GM12878 (cell line): ENCODE measurements around the gene TEF. TPM values are rescaled to one million over a fixed set of nuclear protein-coding genes. Genes with fewer than 3 reads are reported as not detected.

ENCODE experiments used
- ATAC-seq: fragments of 200-7000 bp; cut with Tn5 transposase; 3 replicates; pipeline ENCODE4 v1.9.1; 2020; ENCODE audit warnings: mild to moderate bottlenecking, moderate library complexity
- BruUV-seq: library from RNA; stranded (reverse); fragments of 400-500 nt; replicated peaks from 2 replicates; lab custom pipeline; 2021; lab: Mats Ljungman, UMichigan
- CTCF ChIA-PET: fragments of 300-600 bp; sonication (Branson Sonifier 250); formaldehyde crosslinking; extraction: SDS; loops from one replicate; lab custom pipeline; 2021; ENCODE audit warnings: inconsistent platforms; lab: Yijun Ruan, JAX
- POLR2A ChIA-PET: fragments of 350-600 bp; formaldehyde crosslinking; extraction: SDS; loops from one replicate; lab custom pipeline; 2021; ENCODE audit warnings: inconsistent platforms; lab: Charles Lee
- RAD21 ChIA-PET: fragments of 300-600 bp; sonication (Branson Sonifier 250); formaldehyde crosslinking; loops from one replicate; lab custom pipeline; 2023; ENCODE audit warnings: antibody characterized with exemption; ENCODE audit not compliant: unreplicated experiment; lab: Charles Lee
- SMC1A ChIA-PET: fragments of 300-600 bp; sonication (Branson Sonifier 250); formaldehyde crosslinking; loops from one replicate; lab custom pipeline; 2023; ENCODE audit not compliant: unreplicated experiment, uncharacterized antibody; lab: Charles Lee
- DNase-seq: peaks from one replicate; pipeline ENCODE4 v3.0.0-alpha.2; 2011; ENCODE audit warnings: low read depth, low spot score
- FAIRE-seq: peaks from 3 replicates; lab custom pipeline; 2011; peaks lifted over from hg19 to GRCh38; lab: Jason Lieb, UNC
- H2AFZ ChIP-seq: 2 replicates; pipeline ENCODE4 v1.6.0; 2011; ENCODE audit warnings: low read depth, low read length, control low read depth; ENCODE audit not compliant: control insufficient read depth
- H3K27ac ChIP-seq: 2 replicates; pipeline ENCODE4 v1.5.1; 2011; ENCODE audit warnings: control low read depth; ENCODE audit not compliant: control insufficient read depth, insufficient read depth
- H3K27me3 ChIP-seq, 2 experiments: replicated peaks in 1 of 2; 2 replicates each; pipeline versions ENCODE4 v1.6.0 to v1.6.1; 2011; ENCODE audit warnings: low read length in 1 of 2; ENCODE audit not compliant: control insufficient read depth in 2 of 2, insufficient read depth in 2 of 2
- H3K36me3 ChIP-seq, 2 experiments: 2 replicates each; pipeline ENCODE4 v1.5.1; 2011; ENCODE audit warnings: low read length in 1 of 2; ENCODE audit not compliant: control insufficient read depth in 2 of 2, insufficient read depth in 2 of 2
- H3K4me1 ChIP-seq: 2 replicates; pipeline ENCODE4 v1.6.1; 2011; ENCODE audit warnings: mild to moderate bottlenecking, low read length, moderate library complexity, mixed read lengths; ENCODE audit not compliant: control insufficient read depth, insufficient read depth
- H3K4me2 ChIP-seq: 2 replicates; pipeline ENCODE4 v1.6.0; 2011; ENCODE audit warnings: control low read depth; ENCODE audit not compliant: control insufficient read depth, insufficient read depth
- H3K4me3 ChIP-seq: fragments of 200-600 bp; sonication (generic); 2 replicates; pipeline ENCODE4 v1.5.1; 2016
- H3K79me2 ChIP-seq: 2 replicates; pipeline ENCODE4 v1.6.0; 2011; ENCODE audit warnings: low read length; ENCODE audit not compliant: control insufficient read depth, insufficient read depth
- H3K9ac ChIP-seq: 2 replicates; pipeline ENCODE4 v1.8.0; 2011; ENCODE audit warnings: low read length, control low read depth, mixed read lengths; ENCODE audit not compliant: control insufficient read depth, insufficient read depth
- H3K9me3 ChIP-seq: replicated peaks from 3 replicates; pipeline ENCODE4 v1.5.1; 2011; ENCODE audit warnings: mild to moderate bottlenecking, low read length; ENCODE audit not compliant: control insufficient read depth, insufficient read depth
- H4K20me1 ChIP-seq: 2 replicates; pipeline ENCODE4 v1.6.0; 2011; ENCODE audit not compliant: control insufficient read depth, insufficient read depth
- CHD4 ChIP-seq: fragments of 200-600 bp; sonication (generic); IDR thresholded peaks from 2 replicates; pipeline ENCODE4 v1.6.1; 2016; ENCODE audit warnings: mild to moderate bottlenecking
- TARDBP ChIP-seq: IDR thresholded peaks from 2 replicates; pipeline ENCODE4 v1.6.1; 2016; ENCODE audit warnings: borderline replicate concordance
- WGBS: methylation state at CpG from one replicate; pipeline ENCODE4 v1.1.6; 2016; ENCODE audit warnings: low lambda C conversion rate; ENCODE audit not compliant: insufficient replicate concordance, insufficient coverage; ENCODE audit errors: missing lambda C conversion rate; 5-methylcytosine and 5-hydroxymethylcytosine counted together
- in situ Hi-C: fragments of 300-500 bp; cut with MboI; formaldehyde crosslinking; loops from 9 replicates; pipeline ENCODE4 v1.14.3; 2018; ENCODE audit warnings: mixed read lengths
- intact Hi-C: fragments of 100-400 bp; cut with micrococcal nuclease; formaldehyde crosslinking; loops from one replicate; pipeline ENCODE4 v1.14.2; 2022; ENCODE audit not compliant: unreplicated experiment
- polyA plus RNA-seq, 11 experiments: library from polyadenylated mRNA; depleted of rRNA in 4 of 11; unstranded in 6 of 11; stranded (reverse) in 5 of 11; fragments of >200 nt; fragmentation: Nextera tagmentation in 4 of 11; fragmentation: Illumina TruSeq in 1 of 11; extraction: Ambion mirVana in 4 of 11; extraction: Trizol in 1 of 11; gene quantifications; 1 replicate in 1 of 11; 2 replicates in 10 of 11; pipeline versions ENCODE4 v1.2.1 to v1.2.3, GENCODE V29; 2011 to 2016; ENCODE audit warnings: inconsistent platforms in 2 of 11, missing spikeins in 2 of 11, low read depth in 1 of 11
- total RNA-seq, 4 experiments: library from RNA; depleted of rRNA in 3 of 4; stranded (reverse); fragments of >200 nt in 3 of 4; fragmentation: Illumina TruSeq in 1 of 4; extraction: Trizol in 1 of 4; gene quantifications; 2 replicates each; pipeline versions ENCODE4 v1.2.1 to v1.2.3, GENCODE V29; 2013 to 2021
- TF ChIP-seq, protein P1 (sequence below): fragments of 450-650 bp; formaldehyde crosslinking; IDR thresholded peaks from 2 replicates; pipeline ENCODE4 v1.4.0; 2020; ENCODE audit warnings: mild to moderate bottlenecking, moderate library complexity
- TF ChIP-seq, protein P2 (sequence below): IDR thresholded peaks from 2 replicates; pipeline ENCODE4 v1.6.1; 2012; ENCODE audit warnings: low read depth, low read length, improper control_type of control experiment

TEF gene
- total and polyA plus RNA-seq, 10 of the 15 experiments (the other 5 are each of a cell fraction or from before 2014, with no cell fraction given) = 0.23 to 4.9 (median 3.2) TPM

DNA sequence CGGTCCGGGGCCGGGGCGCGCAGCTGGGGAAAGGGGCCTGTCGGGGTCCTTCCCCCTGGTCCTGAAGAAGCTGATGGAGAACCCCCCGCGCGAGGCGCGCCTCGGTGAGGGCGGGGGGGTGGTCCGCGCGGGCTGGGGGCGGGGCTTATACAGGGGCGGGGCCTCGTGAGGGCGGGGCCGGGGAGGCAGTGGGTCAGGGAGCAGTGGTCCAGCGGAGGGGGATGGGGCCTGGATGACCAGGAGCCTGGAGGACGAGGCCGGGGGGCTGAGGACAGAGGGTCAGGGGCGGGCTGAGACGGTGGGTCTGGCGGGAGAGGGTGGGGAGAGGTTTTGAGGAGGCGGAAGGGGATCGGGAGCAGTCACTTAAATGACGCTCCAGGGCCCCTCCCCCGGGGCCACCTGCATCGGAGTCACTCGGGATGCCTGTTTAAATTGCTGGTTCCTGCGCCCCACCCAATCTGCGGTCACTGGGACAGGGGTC lies 396 bp downstream of the TEF start (continued):
- TF ChIP-seq, protein P1, sequence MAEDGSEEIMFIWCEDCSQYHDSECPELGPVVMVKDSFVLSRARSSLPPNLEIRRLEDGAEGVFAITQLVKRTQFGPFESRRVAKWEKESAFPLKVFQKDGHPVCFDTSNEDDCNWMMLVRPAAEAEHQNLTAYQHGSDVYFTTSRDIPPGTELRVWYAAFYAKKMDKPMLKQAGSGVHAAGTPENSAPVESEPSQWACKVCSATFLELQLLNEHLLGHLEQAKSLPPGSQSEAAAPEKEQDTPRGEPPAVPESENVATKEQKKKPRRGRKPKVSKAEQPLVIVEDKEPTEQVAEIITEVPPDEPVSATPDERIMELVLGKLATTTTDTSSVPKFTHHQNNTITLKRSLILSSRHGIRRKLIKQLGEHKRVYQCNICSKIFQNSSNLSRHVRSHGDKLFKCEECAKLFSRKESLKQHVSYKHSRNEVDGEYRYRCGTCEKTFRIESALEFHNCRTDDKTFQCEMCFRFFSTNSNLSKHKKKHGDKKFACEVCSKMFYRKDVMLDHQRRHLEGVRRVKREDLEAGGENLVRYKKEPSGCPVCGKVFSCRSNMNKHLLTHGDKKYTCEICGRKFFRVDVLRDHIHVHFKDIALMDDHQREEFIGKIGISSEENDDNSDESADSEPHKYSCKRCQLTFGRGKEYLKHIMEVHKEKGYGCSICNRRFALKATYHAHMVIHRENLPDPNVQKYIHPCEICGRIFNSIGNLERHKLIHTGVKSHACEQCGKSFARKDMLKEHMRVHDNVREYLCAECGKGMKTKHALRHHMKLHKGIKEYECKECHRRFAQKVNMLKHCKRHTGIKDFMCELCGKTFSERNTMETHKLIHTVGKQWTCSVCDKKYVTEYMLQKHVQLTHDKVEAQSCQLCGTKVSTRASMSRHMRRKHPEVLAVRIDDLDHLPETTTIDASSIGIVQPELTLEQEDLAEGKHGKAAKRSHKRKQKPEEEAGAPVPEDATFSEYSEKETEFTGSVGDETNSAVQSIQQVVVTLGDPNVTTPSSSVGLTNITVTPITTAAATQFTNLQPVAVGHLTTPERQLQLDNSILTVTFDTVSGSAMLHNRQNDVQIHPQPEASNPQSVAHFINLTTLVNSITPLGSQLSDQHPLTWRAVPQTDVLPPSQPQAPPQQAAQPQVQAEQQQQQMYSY (CRISPR knock-in tag) = no peak
- no peak for TF ChIP-seq CHD4

DNA sequence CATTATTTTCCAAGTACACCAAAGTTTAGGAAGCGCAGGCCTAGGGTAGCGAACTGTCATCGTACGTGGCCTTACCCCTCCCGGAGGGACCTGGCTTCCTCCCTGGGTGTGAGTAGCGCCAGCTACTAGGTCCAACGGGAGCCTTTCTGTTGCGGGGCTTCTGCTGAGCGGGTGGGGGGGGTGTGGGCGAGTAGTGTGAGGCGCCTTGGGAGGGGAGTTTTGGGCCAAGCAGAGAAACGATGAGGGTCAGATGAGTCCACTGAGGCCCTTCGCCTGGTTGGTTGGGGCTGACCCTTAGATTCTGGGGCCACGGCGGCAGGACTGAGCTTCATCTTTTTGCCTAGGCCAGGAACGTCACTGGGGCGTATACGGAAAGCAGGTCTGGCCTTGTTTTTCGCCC lies 868 bp downstream of the TEF start:
- peak overlapping the region; percentile 35; the same call in 1 of the 2 replicates for H3K9ac ChIP-seq
- no peak for ATAC-seq

More for the DNA sequence above, 868 bp downstream of the TEF start:
- POLR2A ChIA-PET = interaction anchor here (0.9 to 1.6 kb wide), 4 partner anchors 64 to 238 kb away, joined by 4 to 15 read pairs (median 10); partner anchors contain the start of genes DESI1, RANGAP1, TOB2 and XRCC6
- peaks cover 7% of the 10 kb centered on the region for H3K4me1 ChIP-seq
- in situ Hi-C loops = no loop called here
- SMC1A ChIA-PET = interaction anchor here (1.3 kb wide), 1 partner anchor 9 kb away, joined by 3 read pairs; no protein-coding TSS in a partner anchor
- no peak for TF ChIP-seq TARDBP
- TF ChIP-seq, protein P2, sequence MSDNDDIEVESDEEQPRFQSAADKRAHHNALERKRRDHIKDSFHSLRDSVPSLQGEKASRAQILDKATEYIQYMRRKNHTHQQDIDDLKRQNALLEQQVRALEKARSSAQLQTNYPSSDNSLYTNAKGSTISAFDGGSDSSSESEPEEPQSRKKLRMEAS = no peak
- H3K4me2 ChIP-seq = peak overlapping the region; percentile 86
- intact Hi-C loops = no loop called here
- no peaks in the 10 kb centered on the region for H3K36me3 ChIP-seq
- WGBS = 34% methylated on average over 19 of the region's 19 CpGs
- H3K27ac ChIP-seq = no peak overlapping the region
- H2AFZ ChIP-seq = peak overlapping the region; percentile 92
- DNase-seq (no peak), FAIRE-seq (no peak)
- no peaks in the 10 kb centered on the region for H3K79me2 ChIP-seq
- H3K4me3 ChIP-seq = peak overlapping the region; percentile 90
- no peaks in the 10 kb centered on the region for H3K27me3 ChIP-seq
- RAD21 ChIA-PET = interaction anchor here (1.2 to 2.6 kb wide), 6 partner anchors 20 to 207 kb away, joined by 3 to 18 read pairs (median 6); partner anchors contain the start of genes PMM1, RANGAP1 and ZC3H7B
- CTCF ChIA-PET = no interaction called here
- no peaks in the 10 kb centered on the region for H4K20me1 ChIP-seq
- no TSS peak for BruUV-seq
- no peaks in the 10 kb centered on the region for H3K9me3 ChIP-seq
